Prostate gland (tissue), 2 donors: Measurements from ENCODE around the gene WASHC4. TPM values are rescaled to one million over a fixed set of nuclear protein-coding genes. Genes with fewer than 3 reads are reported as not detected.

ENCODE experiments used
- DNase-seq: peaks from one replicate; pipeline ENCODE4 v3.0.0-alpha.2; 2019; ENCODE audit warnings: low spot score
- H3K27ac ChIP-seq, 2 donors: fragments of 200-600 bp; sonication (generic); 2 replicates each; pipeline ENCODE4 v1.5.1; 2017 to 2019
- H3K27me3 ChIP-seq: fragments of 200-600 bp; sonication (generic); replicated peaks from 2 replicates; pipeline ENCODE4 v1.5.1; 2019; ENCODE audit not compliant: insufficient read depth
- H3K36me3 ChIP-seq, 2 donors: fragments of 200-600 bp; sonication (generic); 1 replicate in 1 of 2; 2 replicates in 1 of 2; pipeline versions ENCODE4 v1.5.1 to v1.8.1; 2017 to 2019
- H3K4me1 ChIP-seq: fragments of 200-600 bp; sonication (generic); replicated peaks from 2 replicates; pipeline ENCODE4 v1.5.1; 2019
- H3K4me3 ChIP-seq, 2 donors: fragments of 200-600 bp; sonication (generic); 2 replicates each; pipeline ENCODE4 v1.5.1; 2017 to 2019
- H3K9me3 ChIP-seq: fragments of 200-600 bp; sonication (generic); 2 replicates; pipeline ENCODE4 v1.5.1; 2017
- CTCF ChIP-seq, 4 experiments: fragments of 200-600 bp in 2 of 4; fragments of 450-650 bp in 2 of 4; sonication (generic) in 2 of 4; IDR thresholded peaks; 1 replicate in 3 of 4; 2 replicates in 1 of 4; pipeline ENCODE4 v1.5.1; 2016 to 2019; ENCODE audit warnings: antibody characterized with exemption in 4 of 4, mild to moderate bottlenecking in 2 of 4, moderate library complexity in 2 of 4
- POLR2A ChIP-seq: fragments of 450-650 bp; IDR thresholded peaks from one replicate; pipeline ENCODE4 v1.6.1; 2016; ENCODE audit warnings: antibody characterized with exemption, mild to moderate bottlenecking
- POLR2AphosphoS5 ChIP-seq: sonication (generic); formaldehyde crosslinking; IDR thresholded peaks from one replicate; pipeline ENCODE4 v1.6.1; 2017; ENCODE audit warnings: antibody characterized with exemption
- WGBS: methylation state at CpG from one replicate; pipeline ENCODE4 v1.1.5; 2018; 5-methylcytosine and 5-hydroxymethylcytosine counted together
- intact Hi-C: fragments of 100-400 bp; cut with DNase I; formaldehyde crosslinking; loops from one replicate; pipeline ENCODE4 v1.14.2; 2022
- total RNA-seq, 2 donors: library from RNA; depleted of rRNA; stranded (reverse); fragments of >200 nt; gene quantifications; one replicate each; pipeline ENCODE4 v1.1.0, GENCODE V29; 2016

The WASHC4 gene
- total RNA-seq, 2 donors from 2014 or later = 30.6 to 31.2 TPM

GRCh38 chr12:105212438-105212837, 104.9 kb downstream of the WASHC4 start:
- TF ChIP-seq POLR2A = no peak
- no peak for TF ChIP-seq POLR2AphosphoS5
- no peak for TF ChIP-seq CTCF (IDR thresholded peaks at IDR 0.05)
- Histone ChIP-seq H3K9me3 (no peaks in the 10 kb centered on the region), H3K27ac (peak overlapping the region in 1 of 2 donors; percentile 90), H3K36me3 (peaks cover 0 to 4% of the 10 kb centered on the region in 2 donors), H3K4me1 (peaks cover 5% of the 10 kb centered on the region), H3K27me3 (no peaks in the 10 kb centered on the region), H3K4me3 (no peak overlapping the region)
- intact Hi-C loops = no loop called here
- 80% methylated on average over 6 of the region's 6 CpGs for WGBS
- DNase-seq = no peak

GRCh38 chr12:105214148-105214547, 106.6 kb downstream of the WASHC4 start:
- DNase-seq = peak; percentile 22
- intact Hi-C loops = no loop called here
- 66% methylated on average over 6 of the region's 6 CpGs for WGBS

GRCh38 chr12:105214670-105215375, 107.3 kb downstream of the WASHC4 start:
- Histone ChIP-seq H3K9me3 (no peaks in the 10 kb centered on the region), H3K36me3 (no peaks in the 10 kb centered on the region), H3K4me1 (peaks cover 22% of the 10 kb centered on the region), H3K27ac (peak overlapping the region; percentile 83 to 90), H3K27me3 (no peaks in the 10 kb centered on the region), H3K4me3 (no peak overlapping the region)
- intact Hi-C loops = no loop called here
- no peak for TF ChIP-seq CTCF (IDR thresholded peaks at IDR 0.05)
- peak; percentile 77 for TF ChIP-seq POLR2AphosphoS5
- WGBS = 33% methylated on average over 9 of the region's 9 CpGs
- peak; percentile 85 for DNase-seq

More at GRCh38 chr12:105214148-105214547, 106.6 kb downstream of the WASHC4 start:
- H3K4me3 ChIP-seq = no peak overlapping the region
- TF ChIP-seq POLR2A (no peak), POLR2AphosphoS5 (no peak), CTCF (IDR thresholded peaks at IDR 0.05) (no peak)
- H3K27ac ChIP-seq = peak overlapping the region; percentile 83 to 90
- no peaks in the 10 kb centered on the region for H3K27me3 ChIP-seq
- peaks cover 15% of the 10 kb centered on the region for H3K4me1 ChIP-seq
- no peaks in the 10 kb centered on the region for H3K36me3 ChIP-seq
- no peaks in the 10 kb centered on the region for H3K9me3 ChIP-seq

GRCh38 chr12:105218434-105218833, 110.9 kb downstream of the WASHC4 start:
- H3K4me3 ChIP-seq = no peak overlapping the region
- H3K27ac ChIP-seq = peak overlapping the region in 1 of 2 donors; percentile 90
- peaks cover 50% of the 10 kb centered on the region for H3K4me1 ChIP-seq
- 71% methylated on average over 7 of the region's 7 CpGs for WGBS
- H3K27me3 ChIP-seq = no peaks in the 10 kb centered on the region
- TF ChIP-seq POLR2AphosphoS5 (no peak), CTCF (IDR thresholded peaks at IDR 0.05) (no peak), POLR2A (no peak)
- no peaks in the 10 kb centered on the region for H3K9me3 ChIP-seq
- no peak for DNase-seq
- H3K36me3 ChIP-seq = no peaks in the 10 kb centered on the region
- intact Hi-C loops = no loop called here

Other genes starting within 250 kb of the WASHC4 start
- 10 to 100 TPM; 10.3 to 18.7 TPM for gene SLC41A2, start 149.4 kb upstream of the WASHC4 start, total RNA-seq
- 1 to 10 TPM; 2.8 to 6.5 TPM for gene NOPCHAP1, start 121.4 kb upstream of the WASHC4 start, total RNA-seq
- 1 to 10 TPM; 2.6 to 5.3 TPM for gene ALDH1L2, start 23.3 kb upstream of the WASHC4 start, total RNA-seq
- 100 to 1,000 TPM in 1 of 2 donors, 10 to 100 TPM in 1; 72.0 to 110 TPM for gene APPL2, start 128.4 kb downstream of the WASHC4 start, total RNA-seq
- 100 to 1,000 TPM in 1 of 2 donors, 10 to 100 TPM in 1; 47.1 to 108 TPM for gene C12orf75, start 223.0 kb downstream of the WASHC4 start, total RNA-seq